Adipose tissue (tissue), 3 donors: Measurements from ENCODE around the gene DPEP2NB. TPM values are rescaled to one million over a fixed set of nuclear protein-coding genes. Genes with fewer than 3 reads are reported as not detected.

ENCODE experiments used
- H3K27ac ChIP-seq: one replicate; pipeline ENCODE4 v1.5.1; 2013; ENCODE audit warnings: low read depth, low read length
- WGBS, 3 donors: extraction: QIAGEN DNeasy Blood & Tissue Kit; methylation state at CpG; one replicate each; pipeline ENCODE4 v1.1.7; 2013; 5-methylcytosine and 5-hydroxymethylcytosine counted together
- polyA plus RNA-seq, 3 donors: library from polyadenylated mRNA; stranded (reverse); fragments of 200-250 nt; gene quantifications; one replicate each; pipeline ENCODE4 v1.2.3, GENCODE V29; 2013
- donor health status: healthy with polysubstance abuse.
- donor health status: Bipolar disorder and iron deficiency.
- donor health status: healthy.

Gene DPEP2NB
- polyA plus RNA-seq, 3 donors, result not detected

- peak overlapping the region; percentile 84 for H3K27ac ChIP-seq
- WGBS, 3 donors, result 1 to 4% (median 1%) methylated on average over 30 to 45 of the region's 45 CpGs
Measured at GRCh38 chr16:67967958-67968399, 47.7 kb downstream of the DPEP2NB start.

- H3K27ac ChIP-seq, result peak overlapping the region; percentile 84
- WGBS, 3 donors, result 13 to 40% (median 15%) methylated on average over 18 of the region's 18 CpGs
Measured at GRCh38 chr16:67967183-67967957, 48.3 kb downstream of the DPEP2NB start.

- WGBS, 3 donors, result 36 to 79% (median 45%) methylated on average over 3 of the region's 3 CpGs
- H3K27ac ChIP-seq, result no peak overlapping the region
Measured at GRCh38 chr16:67966549-67967182, 49.0 kb downstream of the DPEP2NB start.

- H3K27ac ChIP-seq, result no peak overlapping the region
- WGBS, 3 donors, result 66 to 83% (median 71%) methylated on average over 11 of the region's 11 CpGs
Measured at GRCh38 chr16:67965668-67966548, 49.8 kb downstream of the DPEP2NB start.

- H3K27ac ChIP-seq, result no peak overlapping the region
- WGBS, 3 donors, result 85 to 89% (median 85%) methylated on average over 6 of the region's 6 CpGs
Measured at GRCh38 chr16:67964477-67965131, 51.1 kb downstream of the DPEP2NB start.

DNA sequence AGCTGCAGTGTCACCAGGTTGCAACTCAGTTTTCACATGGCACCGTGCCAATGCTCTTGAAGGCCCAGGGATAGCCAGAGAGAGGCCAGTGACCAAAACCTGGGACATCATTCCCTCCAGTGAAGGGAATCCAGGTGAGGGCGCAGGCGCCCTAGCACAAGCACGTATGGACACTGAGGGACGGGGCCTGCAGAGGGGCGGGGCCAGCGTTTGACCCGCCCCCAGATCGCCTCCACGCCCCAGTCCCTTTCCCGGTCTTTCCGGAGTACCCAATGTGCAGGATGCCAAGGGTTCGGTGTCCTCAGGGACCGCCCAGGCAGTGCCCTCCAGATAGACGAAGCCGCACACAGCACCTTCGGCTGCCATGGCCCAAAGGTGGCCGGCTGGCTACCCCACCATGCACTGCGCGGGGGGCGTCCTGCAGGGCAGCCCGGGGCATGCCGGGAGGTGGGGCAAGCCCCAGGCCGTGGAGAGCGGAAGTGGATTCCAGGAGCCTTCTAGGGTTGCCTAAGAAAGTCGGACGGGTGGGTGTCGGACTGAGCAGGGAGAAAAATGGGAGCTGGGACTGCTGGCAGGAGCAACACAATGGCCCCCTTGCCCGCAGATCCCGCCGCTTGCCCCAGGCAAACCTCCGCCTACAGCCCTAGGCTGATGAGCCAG is 51.9 kb downstream of the DPEP2NB start:
- H3K27ac ChIP-seq, result no peak overlapping the region
- 49 to 66% (median 51%) methylated on average over 32 of the region's 32 CpGs for WGBS, 3 donors

Other genes with a start within 250 kb of the DPEP2NB start
- gene RANBP10, start 209.4 kb downstream of the DPEP2NB start, polyA plus RNA-seq, result 1 to 10 TPM; 7.9 to 8.8 (median 8.3) TPM
- 1 to 10 TPM in 2 of 3 donors, under 1 TPM in 1; 0.92 to 1.7 (median 1.1) TPM for gene TSNAXIP1, start 209.0 kb downstream of the DPEP2NB start, polyA plus RNA-seq
- gene THAP11, start 173.6 kb downstream of the DPEP2NB start, polyA plus RNA-seq, result 10 to 100 TPM; 11.4 to 16.4 (median 15.6) TPM
- gene NUTF2, start 169.0 kb downstream of the DPEP2NB start, polyA plus RNA-seq, result 100 to 1,000 TPM in 2 of 3 donors, 10 to 100 TPM in 1; 63.8 to 120 (median 113) TPM
- 10 to 100 TPM; 41.0 to 47.5 (median 44.4) TPM for gene CENPT, start 168.2 kb downstream of the DPEP2NB start, polyA plus RNA-seq
- gene EDC4, start 142.9 kb downstream of the DPEP2NB start, polyA plus RNA-seq, result 10 to 100 TPM; 24.3 to 37.3 (median 33.8) TPM
- 1 to 10 TPM in 1 of 3 donors, under 1 TPM in 2; 0.64 to 1.3 (median 0.89) TPM for gene NRN1L, start 131.0 kb downstream of the DPEP2NB start, polyA plus RNA-seq
- gene PSKH1, start 122.7 kb downstream of the DPEP2NB start, polyA plus RNA-seq, result 10 to 100 TPM; 19.2 to 26.8 (median 23.5) TPM
- 100 to 1,000 TPM in 1 of 3 donors, 1 to 10 TPM in 2; 1.3 to 627 (median 2.2) TPM for gene CTRL, start 84.0 kb downstream of the DPEP2NB start, polyA plus RNA-seq
- gene PSMB10, start 79.1 kb downstream of the DPEP2NB start, polyA plus RNA-seq, result 10 to 100 TPM; 69.8 to 81.9 (median 80.0) TPM
- gene LCAT, start 71.8 kb downstream of the DPEP2NB start, polyA plus RNA-seq, result 10 to 100 TPM in 2 of 3 donors, 1 to 10 TPM in 1; 7.5 to 34.0 (median 18.5) TPM
- 10 to 100 TPM; 13.2 to 56.9 (median 44.4) TPM for gene SLC12A4, start 47.3 kb downstream of the DPEP2NB start, polyA plus RNA-seq
- gene DPEP3, start 35.4 kb downstream of the DPEP2NB start, polyA plus RNA-seq, result under 1 TPM in 1 of 3 donors, not detected in 2; 0.34 TPM
- 1 to 10 TPM in 2 of 3 donors, under 1 TPM in 1; 0.76 to 4.2 (median 3.2) TPM for gene DPEP2, start 16.4 kb downstream of the DPEP2NB start, polyA plus RNA-seq
- 10 to 100 TPM in 1 of 3 donors, 1 to 10 TPM in 2; 4.8 to 15.5 (median 5.5) TPM for gene DDX28, start 7.3 kb upstream of the DPEP2NB start, polyA plus RNA-seq
- gene DUS2, start 7.4 kb upstream of the DPEP2NB start, polyA plus RNA-seq, result 1 to 10 TPM; 3.5 to 9.0 (median 8.8) TPM
- gene NFATC3, start 69.5 kb upstream of the DPEP2NB start, polyA plus RNA-seq, result 10 to 100 TPM in 2 of 3 donors, 1 to 10 TPM in 1; 5.9 to 12.5 (median 11.2) TPM
- 10 to 100 TPM in 1 of 3 donors, 1 to 10 TPM in 2; 3.0 to 23.4 (median 3.6) TPM for gene ESRP2, start 220.2 kb upstream of the DPEP2NB start, polyA plus RNA-seq
- 10 to 100 TPM in 1 of 3 donors, 1 to 10 TPM in 2; 7.1 to 16.2 (median 8.4) TPM for gene PLA2G15, start 229.5 kb upstream of the DPEP2NB start, polyA plus RNA-seq
- gene SLC7A6, start 248.6 kb upstream of the DPEP2NB start, polyA plus RNA-seq, result 100 to 1,000 TPM in 1 of 3 donors, 10 to 100 TPM in 2; 17.7 to 136 (median 21.7) TPM